Fibroblast of the aortic adventitia (primary cell): ENCODE data around the gene ZNF24. TPM values are rescaled to one million over a fixed set of nuclear protein-coding genes. Genes with fewer than 3 reads are reported as not detected.

Experiments
- DNase-seq: peaks from one replicate; pipeline ENCODE4 v3.0.0-alpha.2; 2010; ENCODE audit warnings: low read depth
- H3K4me3 ChIP-seq: 2 replicates; pipeline ENCODE4 v1.5.1; 2011; ENCODE audit warnings: low read depth, mild to moderate bottlenecking, control low read depth, low read length, moderate library complexity
- total RNA-seq: library from RNA; depleted of rRNA; stranded (reverse); fragments of >200 nt; gene quantifications from 2 replicates; pipeline ENCODE4 v1.2.3, GENCODE V29; 2012; ENCODE audit warnings: low replicate concordance
- TF ChIP-seq, protein P1 (sequence below): IDR thresholded peaks from 2 replicates; pipeline ENCODE4 v1.5.1; 2011; ENCODE audit warnings: mild to moderate bottlenecking, low read length, control low read depth, inconsistent platforms; ENCODE audit not compliant: insufficient read depth

ZNF24 gene
- total RNA-seq, 1 donor, result 29.4 TPM

DNA sequence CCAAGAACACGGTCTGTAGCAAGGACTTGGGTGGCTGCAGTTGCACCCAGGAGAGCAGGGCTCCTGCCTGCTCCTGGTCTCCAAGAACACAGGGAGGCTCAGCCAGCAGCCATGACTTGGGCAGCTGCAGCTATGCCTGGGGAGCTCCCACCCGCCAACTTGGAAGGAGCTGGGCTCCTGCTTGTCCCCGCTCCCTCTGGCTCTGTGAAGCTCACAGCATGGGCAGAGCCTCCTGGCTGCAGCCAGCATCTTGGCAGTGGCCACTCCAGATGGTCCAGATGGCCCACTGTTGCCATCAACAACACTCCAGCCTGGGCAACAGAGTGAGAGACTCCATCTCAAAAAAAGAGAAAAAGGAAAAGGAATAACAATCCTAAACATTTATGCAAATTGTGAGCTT, 59.4 kb downstream of the ZNF24 start:
- DNase-seq, result no peak
- H3K4me3 ChIP-seq, result no peak overlapping the region
- TF ChIP-seq, protein P1, sequence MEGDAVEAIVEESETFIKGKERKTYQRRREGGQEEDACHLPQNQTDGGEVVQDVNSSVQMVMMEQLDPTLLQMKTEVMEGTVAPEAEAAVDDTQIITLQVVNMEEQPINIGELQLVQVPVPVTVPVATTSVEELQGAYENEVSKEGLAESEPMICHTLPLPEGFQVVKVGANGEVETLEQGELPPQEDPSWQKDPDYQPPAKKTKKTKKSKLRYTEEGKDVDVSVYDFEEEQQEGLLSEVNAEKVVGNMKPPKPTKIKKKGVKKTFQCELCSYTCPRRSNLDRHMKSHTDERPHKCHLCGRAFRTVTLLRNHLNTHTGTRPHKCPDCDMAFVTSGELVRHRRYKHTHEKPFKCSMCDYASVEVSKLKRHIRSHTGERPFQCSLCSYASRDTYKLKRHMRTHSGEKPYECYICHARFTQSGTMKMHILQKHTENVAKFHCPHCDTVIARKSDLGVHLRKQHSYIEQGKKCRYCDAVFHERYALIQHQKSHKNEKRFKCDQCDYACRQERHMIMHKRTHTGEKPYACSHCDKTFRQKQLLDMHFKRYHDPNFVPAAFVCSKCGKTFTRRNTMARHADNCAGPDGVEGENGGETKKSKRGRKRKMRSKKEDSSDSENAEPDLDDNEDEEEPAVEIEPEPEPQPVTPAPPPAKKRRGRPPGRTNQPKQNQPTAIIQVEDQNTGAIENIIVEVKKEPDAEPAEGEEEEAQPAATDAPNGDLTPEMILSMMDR, result no peak

DNA sequence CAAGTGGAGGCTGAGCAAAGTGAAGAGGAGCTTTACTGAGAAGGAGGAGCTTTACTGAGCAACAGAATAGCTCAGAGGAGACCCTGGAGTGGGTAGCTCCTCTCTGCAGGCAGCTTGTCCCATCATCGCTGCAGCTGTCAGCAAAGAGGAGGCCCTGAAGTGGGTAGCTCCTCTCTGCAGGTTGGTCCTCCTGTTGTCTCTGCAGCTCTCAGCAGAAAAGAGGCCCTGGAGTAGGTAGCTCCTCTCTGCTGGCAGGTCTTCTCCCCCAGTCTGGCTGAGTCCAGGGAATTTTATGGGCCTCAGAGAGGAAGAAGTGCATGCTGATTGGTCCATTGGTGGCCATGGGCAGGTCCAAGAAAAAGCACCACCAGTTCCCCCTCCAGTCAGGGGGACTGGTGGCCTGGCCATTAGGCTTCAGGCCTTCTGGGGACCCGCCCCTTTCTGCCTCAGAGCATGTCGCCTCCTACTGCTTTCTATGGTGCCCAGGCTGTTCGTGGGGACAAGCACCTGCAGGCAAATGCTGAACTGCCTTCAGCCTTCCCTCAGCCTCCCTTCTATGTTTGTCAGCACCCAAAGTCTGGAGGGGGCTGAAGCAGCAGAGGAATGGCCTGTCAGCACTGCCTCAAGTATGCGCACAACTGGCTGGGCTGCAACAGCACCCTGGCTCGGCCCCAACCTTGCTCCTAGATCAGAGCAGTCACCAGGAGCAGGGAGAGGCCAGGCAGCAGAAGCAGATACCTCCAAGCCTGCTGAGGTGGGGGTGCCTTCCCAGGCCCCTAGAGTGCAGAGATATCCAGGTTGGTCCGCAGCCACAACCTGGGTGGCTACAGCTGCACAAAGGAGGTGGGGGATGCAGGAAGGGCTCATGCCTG, 60.1 kb downstream of the ZNF24 start:
- no peak overlapping the region for H3K4me3 ChIP-seq

DNA sequence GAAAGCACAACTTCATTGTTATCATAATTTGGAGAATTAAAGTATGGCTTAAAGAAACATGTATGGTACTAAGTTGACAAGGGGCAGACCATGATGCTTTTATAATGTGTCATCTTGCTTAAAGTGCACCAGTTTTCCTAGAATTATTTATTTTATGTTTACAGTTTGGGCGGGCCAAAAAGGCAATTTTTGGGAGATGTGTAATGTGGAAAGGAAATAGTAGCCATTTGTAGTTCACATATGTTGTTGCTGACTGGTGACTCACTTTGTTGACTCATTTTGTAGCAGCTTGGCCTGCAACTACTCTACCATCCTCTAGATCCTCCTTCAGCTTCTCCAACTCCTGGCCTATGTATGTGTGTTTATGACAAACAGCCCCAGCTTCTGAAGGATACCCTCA, 61.9 kb downstream of the ZNF24 start:
- DNase-seq, result peak; percentile 75
- TF ChIP-seq, protein P1, result peak; percentile 5
- H3K4me3 ChIP-seq, result no peak overlapping the region

More for the DNA sequence above, 60.1 kb downstream of the ZNF24 start:
- no peak for DNase-seq
- TF ChIP-seq, protein P1, result no peak

Other genes starting within 250 kb of the ZNF24 start
- gene ZNF397, start 103.4 kb downstream of the ZNF24 start, total RNA-seq, result 20.5 and 26.2 TPM in 2 replicates
- 18.6 and 22.6 TPM in 2 replicates for gene ZSCAN30, start 54.2 kb downstream of the ZNF24 start, total RNA-seq
- gene ZNF396, start 32.9 kb upstream of the ZNF24 start, total RNA-seq, result 2.0 and 2.4 TPM in 2 replicates
- 2.9 and 4.8 TPM in 2 replicates for gene INO80C, start 153.5 kb upstream of the ZNF24 start, total RNA-seq
- 46.9 and 49.0 TPM in 2 replicates for gene GALNT1, start 237.3 kb upstream of the ZNF24 start, total RNA-seq